HG03469 (cell line): ENCODE measurements around the gene OR6B1.
A peak's percentile ranks its signal among the peaks of the same experiment; 100 is the strongest.
"Not testable (repeated sequence)": the region's sequence is repeated elsewhere in the genome, so short reads cannot be mapped to it uniquely, and the experiment has no call there.

Source experiments
- ATAC-seq: cut with Tn5 transposase; IDR thresholded peaks from one replicate; pipeline ENCODE4 v1.9.1; 2021; ENCODE audit warnings: mild to moderate bottlenecking, moderate library complexity, moderate number of reproducible peaks; ENCODE audit not compliant: unreplicated experiment

OR6B1 gene

GRCh38 chr7:144004703-144005102, 4.6 kb downstream of the OR6B1 start:
- ATAC-seq: no peak

- ATAC-seq: no peak
These were observed 6.0 kb downstream of the OR6B1 start for GRCh38 chr7:144006029-144006691.

- no peak for ATAC-seq
These were observed 6.5 kb downstream of the OR6B1 start for GRCh38 chr7:144006692-144007042.

GRCh38 chr7:144009361-144009760, 9.2 kb downstream of the OR6B1 start:
- ATAC-seq: no peak

GRCh38 chr7:144010061-144010460, 9.9 kb downstream of the OR6B1 start:
- not testable (repeated sequence) for ATAC-seq

- ATAC-seq: not testable (repeated sequence)
These were observed 10.7 kb downstream of the OR6B1 start for GRCh38 chr7:144010821-144011220.

- no peak for ATAC-seq
These were observed 11.5 kb downstream of the OR6B1 start for GRCh38 chr7:144011458-144012230.

GRCh38 chr7:144018065-144018464, 17.9 kb downstream of the OR6B1 start:
- no peak for ATAC-seq

- no peak for ATAC-seq
These were observed 19.3 kb downstream of the OR6B1 start for GRCh38 chr7:144019457-144019856.

- ATAC-seq: no peak
These were observed 20.2 kb downstream of the OR6B1 start for GRCh38 chr7:144020340-144020739.

- ATAC-seq: no peak
These were observed 22.0 kb downstream of the OR6B1 start for GRCh38 chr7:144022169-144022568.

- no peak for ATAC-seq
These were observed 23.2 kb downstream of the OR6B1 start for GRCh38 chr7:144023171-144023827.

- ATAC-seq: no peak
These were observed 24.1 kb downstream of the OR6B1 start for GRCh38 chr7:144024213-144024612.

- ATAC-seq: no peak
These were observed 26.2 kb downstream of the OR6B1 start for GRCh38 chr7:144026203-144026883.

- ATAC-seq: no peak
These were observed 26.9 kb downstream of the OR6B1 start for GRCh38 chr7:144027070-144027469.

- peak; percentile 39 for ATAC-seq
These were observed 27.9 kb downstream of the OR6B1 start for GRCh38 chr7:144027974-144028373.

- no peak for ATAC-seq
These were observed 28.4 kb downstream of the OR6B1 start for GRCh38 chr7:144028547-144028946.

- ATAC-seq: no peak
These were observed 32.4 kb downstream of the OR6B1 start for GRCh38 chr7:144032516-144032915.

- ATAC-seq: no peak
These were observed 33.0 kb downstream of the OR6B1 start for GRCh38 chr7:144032985-144033709.

- ATAC-seq: no peak
These were observed 35.3 kb downstream of the OR6B1 start for GRCh38 chr7:144035385-144035784.
